Measurements from ENCODE around the gene PIRT.

Gene PIRT

GRCh38 chr17:10815319-10815718 is 22.6 kb downstream of the PIRT start:
- no peak for DNase-seq

DNA sequence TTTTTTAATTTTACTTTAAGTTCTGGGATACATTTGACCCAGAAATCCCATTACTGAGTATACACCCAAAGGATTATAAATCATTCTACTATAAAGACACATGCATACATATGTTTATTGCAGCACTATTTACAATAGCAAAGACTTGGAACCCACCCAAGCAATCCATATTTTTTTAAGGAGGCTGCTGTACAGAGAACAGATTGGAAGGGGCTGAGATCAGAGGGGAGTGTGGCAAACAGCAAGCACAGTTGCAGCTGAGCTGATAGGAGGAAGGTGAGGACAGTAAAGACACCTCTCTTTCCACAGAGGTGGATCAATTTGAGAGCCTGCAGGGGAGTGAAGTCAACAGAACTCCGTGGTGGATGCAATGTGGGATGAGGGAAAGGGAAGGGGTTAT is 23.8 kb downstream of the PIRT start:
- no peak for DNase-seq

DNA sequence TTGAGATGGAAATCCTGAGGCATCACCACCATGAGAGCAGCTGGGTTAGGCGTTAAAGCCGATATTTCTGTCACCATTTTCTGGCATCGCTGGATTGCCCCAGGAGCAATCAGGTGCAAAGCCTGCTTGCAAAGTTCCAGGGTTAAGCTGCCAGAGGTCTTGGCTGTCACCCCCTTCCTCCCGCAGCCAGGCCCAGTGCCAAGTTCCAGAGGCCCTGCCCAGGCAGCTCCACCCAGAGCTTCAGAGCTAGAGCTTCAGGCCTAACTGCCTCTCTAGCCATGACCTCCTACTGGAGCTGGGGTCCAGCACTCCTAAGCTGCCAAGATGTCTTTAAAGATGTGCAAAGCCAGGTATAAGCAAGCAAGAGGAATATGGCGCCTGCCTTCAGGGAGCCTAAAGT is 25.2 kb downstream of the PIRT start:
- no peak for DNase-seq

- no peak for DNase-seq
Measured at GRCh38 chr17:10809605-10810004, 28.3 kb downstream of the PIRT start.

GRCh38 chr17:10807704-10808128 is 30.2 kb downstream of the PIRT start:
- no peak for DNase-seq

GRCh38 chr17:10806545-10807262 is 31.2 kb downstream of the PIRT start:
- DNase-seq, result no peak

DNA sequence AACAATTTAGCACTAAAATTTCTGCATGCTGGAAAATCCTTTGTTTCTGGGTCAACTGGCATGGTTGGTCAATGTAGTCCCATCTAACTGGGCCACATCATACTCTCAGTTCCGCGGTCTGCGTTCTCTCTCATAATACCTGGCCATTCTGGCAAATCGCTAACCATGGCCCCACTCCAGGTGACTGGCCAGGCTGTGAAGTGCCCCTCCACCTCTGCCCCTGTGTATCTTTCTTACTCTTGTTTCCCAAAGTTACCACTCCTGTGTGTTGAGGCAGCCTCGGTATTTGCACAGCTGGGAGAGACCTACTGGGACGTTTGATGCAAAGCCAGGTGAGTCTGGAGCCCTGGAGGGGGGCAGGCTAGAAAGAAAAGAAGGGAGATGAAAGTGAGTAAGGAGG is 32.0 kb downstream of the PIRT start:
- DNase-seq, result no peak

GRCh38 chr17:10804546-10804945 is 33.3 kb downstream of the PIRT start:
- no peak for DNase-seq

DNA sequence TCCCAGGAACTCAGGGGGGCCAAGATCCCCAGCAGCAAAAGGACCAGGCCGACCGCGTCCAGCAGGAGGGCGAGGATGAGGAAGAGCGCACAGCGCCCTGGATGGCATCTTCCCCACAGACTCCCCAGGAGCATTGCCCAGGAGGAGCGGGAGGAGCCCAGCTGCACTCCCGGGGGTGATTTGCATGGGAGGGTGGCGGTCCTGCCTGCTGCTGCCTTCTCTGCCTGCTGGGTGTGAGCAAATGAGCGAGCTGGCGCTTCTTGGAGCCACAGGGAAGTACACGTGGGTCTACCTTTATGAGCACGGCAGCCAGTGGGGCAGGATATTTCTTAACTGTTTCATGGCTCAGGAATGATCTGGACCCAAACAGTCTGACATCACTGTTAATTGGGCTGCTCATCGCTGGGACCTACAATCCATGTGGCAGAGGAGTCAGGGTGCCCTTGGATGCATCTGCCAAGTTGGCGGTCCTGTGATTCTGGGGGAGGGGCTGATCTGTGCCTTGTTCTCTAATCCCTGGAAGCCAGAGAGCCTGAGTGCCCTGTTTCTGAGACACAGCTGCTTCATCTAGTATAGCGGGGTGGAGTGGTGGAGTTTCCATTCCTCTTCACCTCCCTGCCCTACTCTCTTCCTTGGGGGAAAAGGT is 33.9 kb downstream of the PIRT start, which contains the start of gene TMEM238L:
TMEM238L (minus strand) TSS at position 270 of the 646 bp plus-strand sequence; CDS start at position 134, 136 bp downstream.
- no peak for DNase-seq

GRCh38 chr17:10803350-10803749 is 34.5 kb downstream of the PIRT start:
- no peak for DNase-seq

- DNase-seq, result no peak
Measured at GRCh38 chr17:10802496-10803284, 35.2 kb downstream of the PIRT start.

GRCh38 chr17:10799407-10799806 is 38.5 kb downstream of the PIRT start:
- no peak for DNase-seq

DNA sequence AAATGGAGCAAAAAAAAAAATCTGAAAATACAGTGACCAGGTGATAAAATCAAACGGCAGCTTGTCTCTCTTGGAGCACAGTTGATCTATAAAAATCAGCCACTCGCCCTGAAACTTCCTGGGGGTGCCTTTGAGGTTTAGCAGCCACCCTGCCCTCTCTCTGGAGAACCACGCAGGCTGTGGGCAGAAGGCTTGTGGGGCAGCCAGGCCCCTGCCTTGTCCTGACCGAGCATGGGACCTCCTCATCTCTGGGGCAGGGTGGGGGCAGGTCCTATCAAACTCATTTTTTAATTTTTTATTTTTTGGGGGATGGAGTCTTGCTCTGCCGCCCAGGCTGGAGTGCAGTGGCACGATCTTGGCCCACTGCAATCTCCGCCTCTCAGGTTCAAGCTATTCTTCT is 39.0 kb downstream of the PIRT start:
- DNase-seq, result no peak

- no peak for DNase-seq
Measured at GRCh38 chr17:10798332-10798749, 39.5 kb downstream of the PIRT start.

- DNase-seq, result no peak
Measured at GRCh38 chr17:10797476-10798328, 40.2 kb downstream of the PIRT start.

DNA sequence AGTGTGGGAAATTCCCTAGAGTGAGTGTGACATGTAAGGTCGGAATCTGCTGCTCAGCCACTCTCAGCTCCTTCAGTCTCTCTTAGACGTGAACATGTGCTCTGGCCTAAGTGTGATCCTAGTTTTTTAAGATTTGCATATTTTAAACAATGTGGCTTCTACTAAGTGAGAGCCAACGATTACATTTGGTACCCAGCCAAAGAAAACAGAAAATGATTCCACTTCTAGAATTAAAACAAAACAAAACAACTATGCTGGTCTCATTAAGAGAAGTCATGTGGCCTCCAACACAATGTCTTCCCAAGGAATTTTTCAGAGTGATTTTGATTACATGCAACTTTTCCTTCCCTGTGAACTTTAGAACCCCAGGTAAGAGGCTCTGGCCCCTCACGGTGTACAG is 44.1 kb downstream of the PIRT start:
- no peak for DNase-seq

- DNase-seq, result no peak
Measured at GRCh38 chr17:10793256-10793655, 44.6 kb downstream of the PIRT start.

DNA sequence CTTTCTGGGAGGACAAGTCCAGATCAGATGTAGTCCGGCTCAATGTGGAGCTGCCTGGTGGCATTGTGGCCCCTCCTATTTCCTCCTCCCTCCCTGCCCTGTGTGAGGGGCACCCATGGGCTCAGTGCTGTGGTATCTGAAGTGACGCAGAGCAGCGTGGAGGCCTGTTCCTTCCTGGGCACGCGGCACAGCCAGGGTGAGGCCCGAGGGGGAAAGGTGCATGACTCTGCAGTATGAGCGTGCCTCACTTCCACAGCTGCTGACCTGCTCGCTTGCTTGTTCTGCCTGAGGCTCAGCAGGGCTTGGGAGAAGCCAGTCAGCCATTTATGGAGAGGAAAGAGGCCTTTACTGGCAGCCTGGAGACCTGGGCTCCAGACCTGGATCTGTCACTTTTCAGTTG is 45.7 kb downstream of the PIRT start:
- DNase-seq, result no peak

GRCh38 chr17:10790491-10791401 is 47.1 kb downstream of the PIRT start:
- no peak for DNase-seq

DNA sequence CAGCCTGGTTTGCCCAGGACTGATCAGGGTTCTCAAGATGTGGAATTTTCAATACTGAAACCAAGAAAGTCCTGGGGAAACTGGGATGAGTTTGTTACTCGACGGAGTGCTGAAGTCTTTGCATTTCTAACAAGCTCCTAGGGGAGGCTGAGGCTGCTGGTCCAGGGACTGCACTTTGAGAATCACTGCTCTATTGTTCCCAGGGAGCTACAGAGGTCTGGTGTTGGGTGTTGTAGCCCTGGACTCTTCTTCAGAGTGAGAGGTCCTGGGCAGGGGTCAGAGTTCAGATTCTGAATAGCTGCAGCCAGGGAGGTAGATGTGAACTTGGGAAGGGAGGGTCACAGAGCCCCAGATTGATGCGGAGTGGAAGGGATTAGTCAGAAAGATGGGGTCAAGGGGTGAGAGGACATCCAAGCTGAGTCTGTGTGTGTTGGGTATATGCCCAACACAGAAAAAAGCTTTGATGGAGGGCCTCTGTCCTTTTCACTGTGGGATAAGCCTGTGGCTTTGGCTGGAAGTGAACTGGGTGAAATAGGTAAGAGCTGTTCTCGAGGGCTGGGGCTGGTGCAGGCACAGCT is 48.1 kb downstream of the PIRT start:
- DNase-seq, result no peak

- DNase-seq, result no peak
Measured at GRCh38 chr17:10787306-10788045, 50.4 kb downstream of the PIRT start.

All from stimulated activated naive CD4-positive, alpha-beta T cell treated with Interleukin-2 at 50 U/mL for 16 hours (primary cell).